HCT116 (cell line): ENCODE data around the gene LMCD1.

Experiments used
- CBX3 ChIP-seq: IDR thresholded peaks from 2 replicates; pipeline ENCODE4 v1.6.1; 2012; ENCODE audit warnings: low read depth
- TF ChIP-seq, protein P1 (sequence below): IDR thresholded peaks from 2 replicates; pipeline ENCODE4 v1.6.1; 2012
- TF ChIP-seq, protein P2 (sequence below): IDR thresholded peaks from 2 replicates; pipeline ENCODE4 v1.6.1; 2012

DNA sequence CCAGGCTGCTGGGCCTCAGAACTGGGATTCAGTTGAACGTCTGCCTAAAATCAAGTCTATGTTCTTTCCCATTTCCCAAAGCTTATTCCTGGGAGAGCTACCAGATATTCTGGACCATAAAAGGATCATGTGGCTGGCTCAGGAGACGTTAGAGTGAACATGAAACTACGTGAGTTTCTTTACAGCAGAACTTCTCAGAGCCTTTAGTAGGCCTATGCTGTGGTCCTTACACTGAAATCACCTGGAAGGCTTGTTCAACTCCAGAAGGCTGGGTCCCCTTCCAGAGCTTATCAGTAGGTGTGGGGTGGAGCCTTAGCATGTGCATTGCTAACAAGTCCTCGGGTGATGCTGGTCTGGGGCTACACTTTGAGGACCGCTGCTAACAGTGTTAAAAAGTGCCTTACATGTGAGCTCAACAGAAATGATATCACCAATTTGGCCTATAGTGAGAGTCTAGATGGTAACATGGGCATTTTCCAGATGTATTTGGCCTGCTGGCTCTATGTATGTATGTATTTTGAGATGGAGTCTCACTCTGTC lies 50.7 kb downstream of the LMCD1 start:
- TF ChIP-seq, protein P1, sequence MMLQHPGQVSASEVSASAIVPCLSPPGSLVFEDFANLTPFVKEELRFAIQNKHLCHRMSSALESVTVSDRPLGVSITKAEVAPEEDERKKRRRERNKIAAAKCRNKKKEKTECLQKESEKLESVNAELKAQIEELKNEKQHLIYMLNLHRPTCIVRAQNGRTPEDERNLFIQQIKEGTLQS, result no peak
- no peak for TF ChIP-seq CBX3
- TF ChIP-seq, protein P2, sequence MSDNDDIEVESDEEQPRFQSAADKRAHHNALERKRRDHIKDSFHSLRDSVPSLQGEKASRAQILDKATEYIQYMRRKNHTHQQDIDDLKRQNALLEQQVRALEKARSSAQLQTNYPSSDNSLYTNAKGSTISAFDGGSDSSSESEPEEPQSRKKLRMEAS, result no peak
